Stimulated activated naive CD8-positive, alpha-beta T cell treated with anti-CD3 and anti-CD28 coated beads, Interleukin-15, amount 100 ng/mL, for 72 hours (primary cell): Measurements from ENCODE around the gene RAD54L.

ENCODE experiments used
- ATAC-seq: fragments of 150-1000 bp; cut with Tn5 transposase; 2 replicates; pipeline ENCODE4 v1.10.0; 2021; ENCODE audit warnings: mild to moderate bottlenecking, moderate library complexity
- DNase-seq, 2 donors: peaks; one replicate each; pipeline ENCODE4 v3.0.0; 2021 to 2022
- H3K27ac Mint-ChIP-seq, 2 donors: one replicate each; pipeline ENCODE4 v1.8.0; 2022; ENCODE audit warnings: mild to moderate bottlenecking in 2 of 2, mixed read lengths in 2 of 2, moderate library complexity in 2 of 2
- H3K27me3 Mint-ChIP-seq: one replicate; pipeline ENCODE4 v1.8.0; 2022; ENCODE audit warnings: mixed read lengths
- H3K4me1 Mint-ChIP-seq: one replicate; pipeline ENCODE4 v1.8.0; 2022; ENCODE audit warnings: mild to moderate bottlenecking, mixed read lengths
- H3K4me3 Mint-ChIP-seq, 2 donors: one replicate each; pipeline ENCODE4 v1.8.0; 2022; ENCODE audit warnings: mild to moderate bottlenecking in 2 of 2, mixed read lengths in 2 of 2, moderate library complexity in 1 of 2
- H3K9me3 Mint-ChIP-seq, 2 donors: one replicate each; pipeline ENCODE4 v1.8.0; 2022; ENCODE audit warnings: mixed read lengths in 2 of 2

Gene RAD54L

DNA sequence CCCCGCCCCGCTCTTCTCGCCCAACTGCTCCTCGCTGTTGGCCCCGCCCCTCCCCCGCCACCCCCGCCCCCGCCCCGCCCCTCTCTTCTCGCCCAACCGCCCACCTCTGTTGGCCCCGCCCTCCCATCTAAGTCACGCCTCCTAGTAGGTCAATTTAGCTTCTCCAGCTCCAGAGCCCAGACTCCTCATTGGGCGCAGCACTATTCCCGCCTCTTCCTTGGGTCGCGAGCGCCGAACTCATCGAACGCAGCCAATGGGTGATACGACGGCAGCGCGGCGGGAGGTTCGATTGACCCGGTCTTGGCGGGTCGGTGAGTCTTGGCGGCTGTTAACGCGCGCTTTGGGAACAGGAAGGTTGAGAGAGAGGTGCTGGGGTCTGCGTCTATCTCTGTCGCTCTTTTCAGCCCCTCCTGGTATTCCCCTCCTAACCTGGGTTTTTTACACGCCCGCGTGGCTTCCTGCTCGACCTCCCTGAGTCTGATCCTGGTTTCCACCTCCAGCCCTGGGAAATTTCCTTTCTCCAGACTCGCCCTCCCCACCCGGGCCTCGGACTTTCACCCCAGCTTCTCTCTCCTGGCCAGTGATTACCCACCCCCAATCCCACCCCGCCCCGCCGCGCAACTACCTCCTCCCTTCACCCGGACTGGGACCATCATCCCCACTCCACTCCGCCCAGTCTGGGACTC, at the start of gene RAD54L:
TSS of gene RAD54L (plus strand) at position 328 of the 686 bp plus-strand sequence. CDS start 643 bp downstream, outside the sequence.
- Mint-ChIP-seq H3K4me1 (peaks cover 42% of the 10 kb centered on the region), H3K27me3 (no peaks in the 10 kb centered on the region), H3K27ac (peak within 1 kb of the TSS; percentile 95 to 98), H3K4me3 (peak within 1 kb of the TSS; percentile 99 to 100), H3K9me3 (no peaks in the 10 kb centered on the region)
- peak; percentile 96 to 99 for DNase-seq
- ATAC-seq = peak; percentile 94

DNA sequence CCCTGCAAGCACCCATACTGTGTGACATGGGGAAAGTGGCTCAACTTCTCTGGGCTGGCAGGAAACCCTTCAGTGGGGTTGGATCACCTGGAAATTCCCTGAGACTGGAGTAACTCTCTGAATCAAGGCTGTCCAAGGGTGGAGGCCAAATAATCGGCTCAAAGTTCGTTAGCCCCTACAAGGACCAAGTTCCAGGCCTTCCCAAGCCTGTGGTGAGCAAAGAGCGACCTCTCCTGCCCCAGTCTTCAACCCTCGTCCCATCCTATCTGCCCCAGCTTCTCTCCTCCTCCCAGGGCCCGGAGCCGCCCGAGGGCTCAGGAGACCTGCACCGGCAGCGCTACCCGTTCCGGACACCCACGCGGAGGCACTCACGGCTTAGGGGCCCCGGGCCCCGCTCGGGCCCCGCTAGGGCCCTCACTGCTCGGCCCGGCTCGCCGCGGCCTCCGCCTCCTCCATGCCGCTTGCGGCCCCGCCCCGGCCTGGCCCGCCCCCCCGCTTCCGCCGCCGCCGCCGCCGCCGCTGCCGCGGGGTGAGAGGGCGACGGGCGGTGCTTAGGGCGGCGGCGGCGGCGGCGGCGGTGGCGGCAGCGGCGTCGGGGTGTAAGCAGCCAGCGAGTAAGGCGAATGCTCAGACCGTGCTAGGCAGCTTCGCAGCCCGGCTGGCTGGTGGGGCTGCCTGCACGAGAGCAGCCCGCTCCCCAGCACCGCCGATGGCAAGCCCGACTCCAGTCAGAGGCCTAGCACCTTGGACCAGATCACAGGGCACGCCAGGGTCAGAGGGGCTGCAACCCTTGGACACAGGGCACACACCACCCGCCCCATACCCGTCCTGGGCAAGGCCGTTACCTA, 49.4 kb upstream of the RAD54L start, which contains the start of gene POMGNT1:
TSS of gene POMGNT1 (minus strand) at position 471 of the 848 bp plus-strand sequence. CDS start 613 bp downstream, outside the sequence.
- H3K9me3 Mint-ChIP-seq = no peaks in the 10 kb centered on the region
- H3K4me1 Mint-ChIP-seq = peaks cover 28% of the 10 kb centered on the region
- peak within 1 kb of the TSS; percentile 92 to 94 for H3K27ac Mint-ChIP-seq
- peak within 1 kb of the TSS; percentile 79 to 86 for H3K4me3 Mint-ChIP-seq
- peaks cover 6% of the 10 kb centered on the region for H3K27me3 Mint-ChIP-seq
- DNase-seq = peak; percentile 75 to 85
- peak; percentile 96 for ATAC-seq

DNA sequence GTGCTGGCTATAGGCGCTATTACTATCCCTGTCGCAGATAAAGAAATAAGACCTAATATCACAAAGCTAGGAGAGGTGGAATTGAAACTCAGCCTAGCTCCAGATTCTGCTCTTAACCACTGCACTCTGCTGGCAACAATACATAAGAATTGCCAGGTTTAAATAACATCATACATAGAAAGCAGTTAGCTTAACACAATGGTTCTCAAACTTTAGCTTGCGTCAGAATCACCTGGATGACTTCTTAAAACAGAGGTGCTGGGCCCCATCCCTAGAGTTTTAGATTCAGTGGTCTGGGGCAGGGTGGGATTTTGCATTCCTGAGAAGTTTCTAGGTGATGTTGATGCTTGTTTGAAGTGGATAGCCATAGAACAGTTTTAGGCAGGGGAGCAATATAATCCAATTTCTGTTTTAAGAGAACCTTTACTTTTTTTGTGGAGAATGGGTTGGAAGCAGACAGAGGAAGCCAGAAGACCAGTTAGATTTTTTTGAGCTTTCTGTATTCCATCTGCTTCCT, 48.3 kb upstream of the RAD54L start:
- DNase-seq (no peak), ATAC-seq (no peak)
- H3K9me3 Mint-ChIP-seq = no peaks in the 10 kb centered on the region
- H3K27me3 Mint-ChIP-seq = peaks cover 17% of the 10 kb centered on the region
- no peak overlapping the region for H3K27ac Mint-ChIP-seq
- H3K4me3 Mint-ChIP-seq = peak overlapping the region; percentile 79 to 86
- peaks cover 39% of the 10 kb centered on the region for H3K4me1 Mint-ChIP-seq

DNA sequence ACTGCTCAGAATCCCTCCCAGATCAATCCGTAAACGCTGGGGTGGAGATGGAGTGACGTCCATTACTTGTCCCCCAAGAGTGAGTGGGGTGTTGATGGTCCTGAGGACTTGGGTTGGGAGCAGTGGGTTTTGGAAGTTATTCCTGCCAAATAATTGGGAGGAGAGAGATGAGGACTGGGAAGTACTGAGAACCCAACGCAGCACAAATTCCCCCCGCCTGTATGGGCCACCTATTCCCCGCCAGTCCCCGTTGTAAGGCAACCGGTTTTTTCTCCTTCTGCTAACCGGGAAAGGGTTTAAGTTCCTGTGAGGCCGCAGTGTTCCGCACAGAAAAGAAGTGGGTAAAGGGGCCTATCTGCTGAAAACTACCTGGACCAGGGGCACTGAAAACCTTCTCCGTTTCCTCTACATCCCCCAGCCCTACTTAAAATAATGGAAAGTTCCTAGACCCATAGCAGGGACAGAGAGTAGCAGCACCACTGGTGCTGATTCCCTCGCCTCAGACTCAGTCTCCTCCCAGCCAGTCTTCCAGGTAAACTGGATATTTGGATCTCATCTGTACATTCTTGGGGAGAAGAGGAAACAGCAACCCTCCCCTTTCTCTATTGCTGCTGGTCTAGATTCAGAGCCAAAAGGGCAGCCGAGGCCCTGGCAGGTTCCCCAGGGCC, 43.7 kb upstream of the RAD54L start:
- H3K9me3 Mint-ChIP-seq = no peaks in the 10 kb centered on the region
- DNase-seq (no peak), ATAC-seq (peak; percentile 3)
- H3K4me1 Mint-ChIP-seq = peaks cover 21% of the 10 kb centered on the region
- H3K4me3 Mint-ChIP-seq = peak overlapping the region; percentile 87 to 96
- peaks cover 17% of the 10 kb centered on the region for H3K27me3 Mint-ChIP-seq
- peak overlapping the region; percentile 19 to 20 for H3K27ac Mint-ChIP-seq

DNA sequence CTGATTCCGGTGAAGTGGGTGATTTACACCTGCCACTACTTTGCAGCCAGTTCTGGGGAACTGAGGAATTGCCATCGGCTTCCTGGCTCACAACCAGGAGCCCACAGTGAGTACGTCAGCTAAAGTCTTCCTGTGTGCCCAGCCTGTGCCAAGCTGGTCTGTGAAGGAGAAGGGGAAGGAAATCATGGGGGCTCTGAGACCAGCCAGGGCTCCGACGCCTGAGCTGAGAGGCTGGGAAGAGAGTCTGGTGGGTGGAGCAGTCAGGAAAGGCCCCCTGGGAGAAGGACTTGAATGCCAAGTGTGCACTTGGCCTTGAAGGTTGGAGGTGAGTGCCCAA, 43.2 kb upstream of the RAD54L start:
- no peaks in the 10 kb centered on the region for H3K9me3 Mint-ChIP-seq
- H3K4me3 Mint-ChIP-seq = no peak overlapping the region
- DNase-seq (no peak), ATAC-seq (no peak)
- peaks cover 17% of the 10 kb centered on the region for H3K27me3 Mint-ChIP-seq
- no peak overlapping the region for H3K27ac Mint-ChIP-seq
- peaks cover 21% of the 10 kb centered on the region for H3K4me1 Mint-ChIP-seq

DNA sequence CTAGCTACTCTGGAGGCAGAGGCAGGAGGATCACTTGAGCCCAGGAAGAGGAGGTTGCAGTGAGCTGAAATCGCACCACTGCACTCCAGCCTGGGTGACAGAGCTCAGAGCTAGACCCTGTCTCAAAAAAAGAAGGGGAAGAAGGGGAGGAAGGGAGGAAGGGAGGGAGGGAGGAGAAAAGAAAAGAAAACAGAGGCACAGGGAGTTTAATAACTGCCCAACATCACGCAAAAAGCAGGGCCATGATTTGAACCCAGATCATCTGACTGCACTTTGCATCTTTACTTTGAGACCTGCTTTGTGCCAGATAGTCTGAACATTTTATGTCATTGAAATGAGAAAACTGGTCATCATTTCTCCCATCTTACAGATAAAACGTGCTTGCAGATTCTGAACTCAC, 42.4 kb upstream of the RAD54L start:
- Mint-ChIP-seq H3K27ac (no peak overlapping the region), H3K27me3 (peaks cover 17% of the 10 kb centered on the region), H3K9me3 (no peaks in the 10 kb centered on the region), H3K4me3 (no peak overlapping the region), H3K4me1 (peaks cover 21% of the 10 kb centered on the region)
- no peak for DNase-seq
- no peak for ATAC-seq

DNA sequence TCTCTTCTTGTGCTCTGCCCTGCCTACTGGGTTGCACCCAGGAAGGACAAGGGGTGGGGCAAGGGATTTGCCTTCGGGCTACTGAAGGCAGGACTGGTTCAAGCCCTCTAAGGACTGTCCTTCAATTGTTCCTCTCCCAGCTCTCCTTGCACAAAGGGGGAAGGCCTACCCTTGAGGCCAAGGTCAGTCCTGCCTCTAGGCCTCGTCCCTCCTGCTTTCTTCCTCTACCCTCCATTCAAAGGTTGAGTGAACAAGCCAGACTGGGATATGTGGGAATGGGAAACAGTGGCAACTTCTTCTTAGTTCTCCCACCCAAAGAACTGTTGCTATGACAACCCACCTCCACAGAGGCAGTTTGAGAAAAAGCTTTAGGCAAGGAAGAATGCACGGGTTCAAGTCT, 41.8 kb upstream of the RAD54L start:
- DNase-seq (no peak), ATAC-seq (no peak)
- H3K9me3 Mint-ChIP-seq = no peaks in the 10 kb centered on the region
- H3K4me3 Mint-ChIP-seq = no peak overlapping the region
- H3K4me1 Mint-ChIP-seq = peaks cover 21% of the 10 kb centered on the region
- no peak overlapping the region for H3K27ac Mint-ChIP-seq
- peaks cover 17% of the 10 kb centered on the region for H3K27me3 Mint-ChIP-seq

DNA sequence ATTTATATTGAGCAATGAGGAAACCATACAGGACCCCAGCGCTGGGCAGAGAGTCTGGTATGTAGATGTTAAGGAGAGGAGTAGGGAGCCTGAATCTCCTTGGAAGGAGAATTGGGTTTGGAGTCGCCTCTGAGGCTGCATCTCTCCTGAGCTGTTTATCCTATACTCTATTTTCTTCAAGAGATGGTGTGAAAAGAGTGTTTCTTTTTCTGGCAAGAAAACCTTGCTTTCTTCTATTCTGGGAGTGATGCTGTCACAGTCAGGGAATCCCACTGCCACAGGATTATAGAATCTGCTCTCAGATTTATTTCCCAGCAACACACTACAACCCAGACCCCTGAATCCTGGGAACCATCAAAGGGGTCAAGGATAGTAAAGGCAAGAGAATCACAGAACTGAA, 41.2 kb upstream of the RAD54L start:
- H3K9me3 Mint-ChIP-seq = no peaks in the 10 kb centered on the region
- peaks cover 17% of the 10 kb centered on the region for H3K27me3 Mint-ChIP-seq
- H3K4me1 Mint-ChIP-seq = peaks cover 21% of the 10 kb centered on the region
- ATAC-seq (no peak), DNase-seq (no peak)
- H3K27ac Mint-ChIP-seq = peak overlapping the region in 1 of 2 donors; percentile 89
- no peak overlapping the region for H3K4me3 Mint-ChIP-seq

DNA sequence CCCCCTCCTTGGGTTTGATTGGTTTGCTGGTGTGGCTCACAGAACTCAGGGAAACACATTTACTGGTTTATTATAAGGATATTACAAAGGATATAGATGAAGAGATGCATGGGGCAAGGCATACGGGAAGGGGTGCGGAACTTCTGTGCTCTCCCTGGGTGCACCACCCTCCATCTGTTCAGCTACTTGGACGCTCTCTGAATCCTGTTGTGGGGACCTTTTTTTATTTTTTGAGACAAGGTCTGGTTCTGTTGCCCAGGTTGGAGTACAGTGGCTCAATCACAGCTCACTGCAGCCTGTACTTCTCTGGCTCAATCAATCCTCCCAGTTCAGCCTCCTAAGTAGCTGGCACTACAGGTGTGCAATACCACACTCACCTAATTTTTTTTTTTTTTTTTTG, 37.0 kb upstream of the RAD54L start:
- ATAC-seq = no peak
- DNase-seq = no peak
- Mint-ChIP-seq H3K4me1 (no peaks in the 10 kb centered on the region), H3K27ac (peak overlapping the region in 1 of 2 donors; percentile 85), H3K9me3 (no peaks in the 10 kb centered on the region), H3K4me3 (no peak overlapping the region), H3K27me3 (no peaks in the 10 kb centered on the region)

DNA sequence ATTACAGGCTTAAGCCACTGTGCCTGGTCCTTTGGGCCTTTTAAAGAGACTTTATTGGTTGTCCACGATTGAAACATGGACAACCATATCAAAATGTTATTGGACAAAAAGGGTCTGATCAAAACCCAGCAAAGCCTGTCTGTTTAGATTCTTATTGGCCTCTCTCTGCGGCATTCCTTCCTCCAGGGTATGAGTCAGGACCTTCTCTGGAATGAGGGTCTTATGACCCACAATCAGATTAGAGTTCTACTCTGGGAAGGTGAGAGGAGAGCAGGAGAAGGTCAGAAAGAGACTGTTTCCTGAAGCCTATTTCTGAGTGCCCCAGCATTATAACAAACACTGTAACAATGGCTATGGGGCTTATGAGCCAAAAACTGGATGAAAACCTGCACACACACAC, 36.5 kb upstream of the RAD54L start:
- ATAC-seq (no peak), DNase-seq (no peak)
- Mint-ChIP-seq H3K27ac (no peak overlapping the region), H3K4me1 (no peaks in the 10 kb centered on the region), H3K4me3 (no peak overlapping the region), H3K9me3 (no peaks in the 10 kb centered on the region), H3K27me3 (no peaks in the 10 kb centered on the region)

DNA sequence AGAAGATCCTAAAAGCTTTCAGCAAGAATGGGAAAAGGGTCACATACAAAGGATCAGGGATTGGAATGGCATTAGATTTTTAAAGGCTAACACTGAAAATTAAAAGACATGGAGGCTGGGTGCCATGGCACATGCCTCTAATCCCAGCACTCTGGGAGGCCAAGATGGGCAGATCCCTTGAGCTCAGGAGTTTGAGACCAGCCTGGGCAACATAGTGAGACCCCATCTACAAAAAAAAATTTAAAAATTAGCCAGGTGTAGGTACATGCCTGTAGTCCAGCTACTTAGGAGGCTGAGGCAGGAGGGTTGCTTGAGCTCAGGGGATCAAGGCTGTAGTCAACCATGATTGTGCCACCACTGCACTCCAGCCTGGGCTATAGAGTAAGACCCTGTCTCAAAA, 32.1 kb upstream of the RAD54L start:
- Mint-ChIP-seq H3K9me3 (no peaks in the 10 kb centered on the region), H3K27me3 (no peaks in the 10 kb centered on the region)

DNA sequence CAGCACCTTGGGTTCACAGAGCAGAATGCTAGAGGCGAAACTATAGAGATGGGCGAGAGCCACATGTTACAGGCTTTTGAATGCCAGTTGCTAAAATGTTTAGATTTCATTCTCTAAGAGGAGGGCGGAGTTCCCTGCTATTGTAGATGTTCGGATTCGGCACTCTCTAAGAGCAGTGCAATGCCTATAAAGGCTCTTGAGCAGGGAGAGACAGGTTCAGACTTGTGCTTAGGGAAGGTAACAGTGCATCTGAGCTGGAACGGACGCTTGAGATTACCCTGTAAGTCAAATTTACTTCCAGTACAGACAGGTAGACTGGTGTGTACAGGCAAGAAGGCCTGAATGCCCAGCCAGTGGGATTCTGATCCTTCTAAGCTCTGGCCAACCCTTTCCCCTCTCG, 29.1 kb upstream of the RAD54L start:
- no peak overlapping the region for H3K27ac Mint-ChIP-seq
- H3K27me3 Mint-ChIP-seq = no peaks in the 10 kb centered on the region
- H3K9me3 Mint-ChIP-seq = no peaks in the 10 kb centered on the region
- ATAC-seq (no peak), DNase-seq (no peak)
- H3K4me1 Mint-ChIP-seq = peaks cover 5% of the 10 kb centered on the region
- no peak overlapping the region for H3K4me3 Mint-ChIP-seq

More for the DNA sequence above, 32.1 kb upstream of the RAD54L start:
- Mint-ChIP-seq H3K4me1 (no peaks in the 10 kb centered on the region), H3K27ac (no peak overlapping the region), H3K4me3 (no peak overlapping the region)
- DNase-seq (no peak), ATAC-seq (no peak)

DNA sequence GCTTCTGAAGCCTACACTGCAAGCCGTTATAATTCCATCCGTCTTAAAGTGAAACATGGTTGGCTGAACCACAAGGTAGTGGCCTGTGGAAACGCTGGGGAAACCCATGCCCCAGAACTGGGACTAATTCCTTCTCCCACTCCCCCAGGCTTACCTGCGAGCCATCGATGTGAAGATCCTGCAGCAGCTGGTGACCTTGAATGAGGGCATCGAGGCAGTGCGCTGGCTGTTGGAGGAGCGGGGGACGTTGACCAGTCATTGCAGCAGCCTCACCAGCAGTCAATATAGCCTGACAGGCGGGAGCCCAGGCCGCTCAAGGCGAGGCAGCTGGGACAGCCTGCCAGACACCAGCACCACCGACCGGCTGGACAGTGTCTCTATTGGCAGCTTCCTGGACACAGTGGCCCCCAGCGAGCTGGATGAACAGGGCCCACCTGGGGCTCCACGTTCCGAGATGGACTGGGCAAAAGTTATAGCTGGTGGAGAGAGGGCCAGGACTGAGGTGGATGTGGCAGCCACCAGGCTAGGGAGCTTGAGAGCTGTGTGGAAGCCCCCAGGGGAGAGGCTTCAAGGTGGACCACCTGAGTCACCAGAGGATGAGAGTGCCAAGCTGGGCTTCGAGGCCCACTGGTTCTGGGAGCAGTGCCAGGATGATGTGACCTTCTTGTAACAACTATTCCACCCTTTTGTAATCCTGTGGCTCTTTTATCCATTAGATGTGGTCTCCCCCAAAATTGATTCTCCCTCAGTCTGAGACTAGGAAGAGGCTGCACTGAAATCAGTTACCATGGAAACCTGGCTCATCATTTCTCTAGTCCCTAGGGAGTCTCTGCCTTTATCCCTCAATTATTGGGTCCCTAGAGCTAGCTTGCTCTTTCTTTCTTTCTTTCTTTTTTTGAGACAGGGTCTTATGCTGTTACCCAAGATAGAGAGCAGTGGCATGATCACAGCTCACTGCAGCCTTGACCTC, 27.7 kb upstream of the RAD54L start:
- H3K27ac Mint-ChIP-seq = no peak overlapping the region
- DNase-seq = no peak
- no peaks in the 10 kb centered on the region for H3K27me3 Mint-ChIP-seq
- no peaks in the 10 kb centered on the region for H3K9me3 Mint-ChIP-seq
- no peak for ATAC-seq
- H3K4me1 Mint-ChIP-seq = peaks cover 9% of the 10 kb centered on the region
- H3K4me3 Mint-ChIP-seq = no peak overlapping the region

DNA sequence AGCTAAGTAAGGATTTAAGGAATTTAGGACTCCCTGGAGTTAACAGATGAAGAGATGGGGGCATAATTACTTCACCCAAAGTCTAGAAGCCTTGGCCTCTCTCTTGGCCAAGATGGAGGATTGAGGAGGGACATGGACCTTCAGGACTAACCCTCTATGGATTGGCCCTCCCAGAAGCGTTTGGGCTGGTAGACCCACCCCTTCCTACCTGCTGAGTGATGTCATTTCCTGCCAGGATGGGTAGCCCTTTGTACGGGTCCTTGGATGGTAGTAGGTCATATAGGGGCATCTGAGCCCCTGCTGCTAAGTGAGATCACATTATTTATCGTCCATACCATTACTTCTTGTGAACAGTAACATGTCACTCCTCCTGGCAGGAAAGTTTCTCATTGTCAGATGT, 26.8 kb upstream of the RAD54L start:
- Mint-ChIP-seq H3K4me3 (no peak overlapping the region), H3K27me3 (no peaks in the 10 kb centered on the region), H3K4me1 (peaks cover 9% of the 10 kb centered on the region), H3K27ac (no peak overlapping the region), H3K9me3 (no peaks in the 10 kb centered on the region)
- DNase-seq = no peak
- no peak for ATAC-seq

DNA sequence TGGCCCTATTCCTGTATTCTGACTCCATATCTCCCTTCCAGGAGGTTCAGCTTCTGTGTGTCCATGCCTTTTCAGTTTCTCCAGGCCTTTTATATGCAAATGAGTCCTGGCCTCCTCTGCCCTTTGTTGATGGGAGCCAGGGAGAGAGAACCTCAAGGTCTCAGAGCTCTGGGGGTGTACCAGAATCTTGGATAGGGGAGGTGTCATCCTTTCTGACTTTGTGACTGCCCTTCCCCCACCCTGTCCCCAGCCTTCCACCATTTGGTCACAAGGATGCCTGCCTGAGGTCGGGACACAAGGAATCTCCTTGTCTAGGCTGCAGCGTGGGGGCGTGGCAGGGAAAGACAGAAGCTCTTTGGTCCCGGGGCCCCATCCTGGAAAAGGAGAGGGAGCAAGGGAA, 25.8 kb upstream of the RAD54L start:
- Mint-ChIP-seq H3K27ac (no peak overlapping the region), H3K4me3 (no peak overlapping the region), H3K9me3 (no peaks in the 10 kb centered on the region), H3K4me1 (peaks cover 9% of the 10 kb centered on the region), H3K27me3 (no peaks in the 10 kb centered on the region)
- DNase-seq (no peak), ATAC-seq (no peak)
